K562 (cell line): ENCODE results near the gene CD34. TPM values are rescaled to one million over a fixed set of nuclear protein-coding genes. Genes with fewer than 3 reads are reported as not detected.

Experiments
- ATAC-seq: fragments of 200-7000 bp; cut with Tn5 transposase; 3 replicates; pipeline ENCODE4 v1.9.1; 2020; ENCODE audit warnings: moderate library complexity
- BruUV-seq: library from RNA; stranded (reverse); fragments of 400-500 nt; replicated peaks from 2 replicates; lab custom pipeline; 2021; lab: Mats Ljungman, UMichigan
- CTCF ChIA-PET: fragments of 300-600 bp; formaldehyde crosslinking; extraction: SDS; loops from one replicate; lab custom pipeline; 2021; ENCODE audit warnings: low intra/inter-chr PET ratio; lab: Yijun Ruan, JAX
- POLR2A ChIA-PET: fragments of 300-600, 350-650 bp; sonication (Branson Sonifier 250); formaldehyde crosslinking; extraction: SDS; loops from one replicate; lab custom pipeline; 2021; ENCODE audit warnings: antibody characterized with exemption, inconsistent platforms; lab: Yijun Ruan, JAX
- DNase-seq, 4 experiments: peaks; one replicate each; pipeline versions ENCODE4 v3.0.0 to v3.0.0-alpha.2; 2011 to 2018; ENCODE audit warnings: low spot score in 3 of 4, mixed read lengths in 3 of 4; ENCODE audit errors: extremely low read depth in 1 of 4
- FAIRE-seq: peaks from 2 replicates; lab custom pipeline; 2011; peaks lifted over from hg19 to GRCh38; lab: Jason Lieb, UNC
- H2AFZ ChIP-seq: 2 replicates; pipeline ENCODE4 v1.6.0; 2011; ENCODE audit warnings: low read depth, low read length, control low read depth, inconsistent platforms
- H3K27ac ChIP-seq: fragments of 200-600 bp; 3 replicates; pipeline ENCODE4 v1.8.0; 2011; ENCODE audit warnings: low read depth, mild to moderate bottlenecking, control low read depth, inconsistent platforms, low read length, moderate library complexity, mixed read lengths; ENCODE audit errors: extremely low read depth
- H3K27me3 ChIP-seq, 2 experiments: fragments of 300-600 bp in 1 of 2; 2 replicates in 1 of 2; 3 replicates in 1 of 2; pipeline versions ENCODE4 v1.6.0 to v1.8.0; 2011; ENCODE audit warnings: inconsistent platforms in 2 of 2, low read length in 2 of 2, mild to moderate bottlenecking in 1 of 2, mixed read lengths in 1 of 2, moderate library complexity in 1 of 2; ENCODE audit not compliant: control insufficient read depth in 2 of 2, insufficient read depth in 2 of 2
- H3K36me3 ChIP-seq: fragments of 300-600 bp; 3 replicates; pipeline ENCODE4 v1.8.0; 2011; ENCODE audit warnings: mild to moderate bottlenecking, low read length, inconsistent platforms; ENCODE audit not compliant: control insufficient read depth, insufficient read depth
- H3K4me1 ChIP-seq, 2 experiments: fragments of 200-600 bp in 1 of 2; replicated peaks in 1 of 2; 2 replicates in 1 of 2; 3 replicates in 1 of 2; pipeline versions ENCODE4 v1.5.1 to v1.8.0; 2011; ENCODE audit warnings: inconsistent platforms in 2 of 2, low read length in 2 of 2, mild to moderate bottlenecking in 1 of 2, mixed read lengths in 1 of 2, moderate library complexity in 1 of 2; ENCODE audit not compliant: control insufficient read depth in 2 of 2, insufficient read depth in 2 of 2
- H3K4me2 ChIP-seq: 2 replicates; pipeline ENCODE4 v1.6.1; 2011; ENCODE audit warnings: low read length, control low read depth, inconsistent platforms, mixed read lengths; ENCODE audit not compliant: insufficient read depth
- H3K4me3 ChIP-seq: fragments of 200-600 bp; sonication (generic), shearing (Covaris generic); 2 replicates; pipeline ENCODE4 v1.5.1; 2016; ENCODE audit warnings: control low read depth, inconsistent platforms
- H3K79me2 ChIP-seq: fragments of 200-600 bp; 3 replicates; pipeline ENCODE4 v1.8.0; 2011; ENCODE audit warnings: low read length, inconsistent platforms; ENCODE audit not compliant: control insufficient read depth, insufficient read depth
- H3K9ac ChIP-seq, 2 experiments: 2 replicates each; pipeline versions ENCODE4 v1.6.0 to v1.6.1; 2011; ENCODE audit warnings: low read depth in 2 of 2, low read length in 2 of 2, control low read depth in 1 of 2, inconsistent platforms in 1 of 2, mild to moderate bottlenecking in 1 of 2, mixed read lengths in 1 of 2; ENCODE audit not compliant: insufficient read depth in 1 of 2
- H3K9me1 ChIP-seq: one replicate; pipeline ENCODE4 v1.6.0; 2011; ENCODE audit warnings: inconsistent platforms, mild to moderate bottlenecking, low read length, moderate library complexity; ENCODE audit not compliant: control insufficient read depth, insufficient read depth
- H3K9me3 ChIP-seq: replicated peaks from 2 replicates; pipeline ENCODE4 v1.5.1; 2011; ENCODE audit warnings: low read depth, low read length, inconsistent platforms; ENCODE audit not compliant: control insufficient read depth, insufficient read depth
- H4K20me1 ChIP-seq: replicated peaks from 2 replicates; pipeline ENCODE4 v1.6.1; 2011; ENCODE audit warnings: low read length, inconsistent platforms, mixed read lengths; ENCODE audit not compliant: control insufficient read depth, insufficient read depth
- CXXC5 ChIP-seq: fragments of 250-450 bp; sonication (Bioruptor Pico); IDR thresholded peaks from 2 replicates; pipeline ENCODE4 v1.8.0; 2022; ENCODE audit warnings: inconsistent platforms, mild to moderate bottlenecking, moderate library complexity
- KDM2B ChIP-seq: fragments of 250-450 bp; sonication (Bioruptor Pico); IDR thresholded peaks from 2 replicates; pipeline ENCODE4 v1.8.0; 2021; ENCODE audit warnings: mild to moderate bottlenecking, moderate library complexity
- KLF10 ChIP-seq: fragments of 250-450 bp; sonication (Bioruptor Pico); IDR thresholded peaks from 2 replicates; pipeline ENCODE4 v1.6.1; 2021; ENCODE audit warnings: matching md5 sums
- MBD2 ChIP-seq: sonication (generic); IDR thresholded peaks from 2 replicates; pipeline ENCODE4 v1.6.1; 2016; ENCODE audit warnings: low read depth, borderline replicate concordance
- MYBL2 ChIP-seq, 2 experiments: fragments of 450-650 bp in 1 of 2; sonication (generic) in 1 of 2; formaldehyde crosslinking in 1 of 2; IDR thresholded peaks; 2 replicates each; pipeline versions ENCODE4 v1.6.1 to v1.8.1; 2017 to 2022; ENCODE audit warnings: borderline replicate concordance in 1 of 2, inconsistent platforms in 1 of 2, low read depth in 1 of 2, mild to moderate bottlenecking in 1 of 2, missing genetic modification reagents in 1 of 2, moderate library complexity in 1 of 2
- PHF8 ChIP-seq: fragments of 200-600 bp; sonication (generic); IDR thresholded peaks from 2 replicates; pipeline ENCODE4 v1.6.1; 2012; ENCODE audit warnings: mixed run types, mild to moderate bottlenecking, inconsistent platforms, low read length, moderate library complexity, borderline replicate concordance
- TBL1XR1 ChIP-seq, 2 experiments: IDR thresholded peaks; 2 replicates each; pipeline ENCODE4 v1.6.1; 2012; ENCODE audit warnings: improper control_type of control experiment in 2 of 2, low read length in 2 of 2, mild to moderate bottlenecking in 1 of 2
- ZFP36 ChIP-seq: fragments of 150-350 bp; IDR thresholded peaks from 2 replicates; pipeline ENCODE4 v1.6.1; 2018; ENCODE audit warnings: low read length, low read depth; ENCODE audit not compliant: partially characterized antibody
- ZFPM2 ChIP-seq: fragments of 250-450 bp; sonication (Bioruptor Pico); IDR thresholded peaks from 2 replicates; pipeline ENCODE4 v1.5.1; 2022; ENCODE audit warnings: mild to moderate bottlenecking
- ZNF639 ChIP-seq, 2 experiments: fragments of 200-800 bp in 1 of 2; sonication (Bioruptor generic) in 1 of 2; sonication (generic) in 1 of 2; formaldehyde crosslinking in 1 of 2; IDR thresholded peaks in 1 of 2; conservative IDR thresholded peaks in 1 of 2; 2 replicates each; pipeline versions ENCODE4 v1.5.0 to v1.6.1; 2016 to 2020; ENCODE audit warnings: missing compliant biosample characterization in 1 of 2, missing genetic modification characterization in 1 of 2, missing genetic modification reagents in 1 of 2
- ZSCAN32 ChIP-seq: fragments of 450-650 bp; formaldehyde crosslinking; IDR thresholded peaks from 2 replicates; pipeline ENCODE4 v1.4.0; 2020; ENCODE audit warnings: mild to moderate bottlenecking, moderate library complexity
- WGBS: fragments of 100-300 bp; shearing (Covaris generic); methylation state at CpG from one replicate; pipeline ENCODE4 v1.1.6; 2016; ENCODE audit warnings: low coverage, mixed read lengths; ENCODE audit not compliant: insufficient coverage; ENCODE audit errors: missing lambda C conversion rate; 5-methylcytosine and 5-hydroxymethylcytosine counted together
- in situ Hi-C: fragments of 300-500 bp; cut with MboI; formaldehyde crosslinking; loops from 4 replicates; pipeline ENCODE4 v1.15.0; 2018; ENCODE audit warnings: inconsistent platforms, mixed read lengths
- intact Hi-C: fragments of 100-400 bp; cut with micrococcal nuclease; formaldehyde crosslinking; loops from 2 replicates; pipeline ENCODE4 v1.14.2; 2022
- polyA plus RNA-seq, 8 experiments: library from polyadenylated mRNA; depleted of rRNA in 4 of 8; stranded (reverse) in 5 of 8; unstranded in 3 of 8; fragments of >200 nt; fragmentation: Nextera tagmentation in 2 of 8; fragmentation: Illumina TruSeq in 1 of 8; extraction: Ambion mirVana in 2 of 8; extraction: Trizol in 1 of 8; gene quantifications; 2 replicates each; pipeline versions ENCODE4 v1.2.1 to v1.2.3, GENCODE V29; 2011 to 2014; ENCODE audit warnings: inconsistent platforms in 1 of 8, missing spikeins in 1 of 8
- total RNA-seq, 7 experiments: library from RNA; depleted of rRNA in 6 of 7; stranded (reverse); fragments of >200 nt in 6 of 7; fragmentation: Illumina TruSeq in 2 of 7; extraction: Trizol in 2 of 7; gene quantifications; 2 replicates each; pipeline versions ENCODE4 v1.2.1 to v1.2.3, GENCODE V29; 2011 to 2021; ENCODE audit warnings: low replicate concordance in 1 of 7
- TF ChIP-seq, protein P1 (sequence below): fragments of 450-650 bp; IDR thresholded peaks from 2 replicates; pipeline ENCODE4 v1.6.1; 2016; ENCODE audit warnings: antibody characterized with exemption

CD34 gene
- total and polyA plus RNA-seq, 9 of the 15 experiments (the other 6 are each of a cell fraction or from before 2014, with no cell fraction given), result not detected

DNA sequence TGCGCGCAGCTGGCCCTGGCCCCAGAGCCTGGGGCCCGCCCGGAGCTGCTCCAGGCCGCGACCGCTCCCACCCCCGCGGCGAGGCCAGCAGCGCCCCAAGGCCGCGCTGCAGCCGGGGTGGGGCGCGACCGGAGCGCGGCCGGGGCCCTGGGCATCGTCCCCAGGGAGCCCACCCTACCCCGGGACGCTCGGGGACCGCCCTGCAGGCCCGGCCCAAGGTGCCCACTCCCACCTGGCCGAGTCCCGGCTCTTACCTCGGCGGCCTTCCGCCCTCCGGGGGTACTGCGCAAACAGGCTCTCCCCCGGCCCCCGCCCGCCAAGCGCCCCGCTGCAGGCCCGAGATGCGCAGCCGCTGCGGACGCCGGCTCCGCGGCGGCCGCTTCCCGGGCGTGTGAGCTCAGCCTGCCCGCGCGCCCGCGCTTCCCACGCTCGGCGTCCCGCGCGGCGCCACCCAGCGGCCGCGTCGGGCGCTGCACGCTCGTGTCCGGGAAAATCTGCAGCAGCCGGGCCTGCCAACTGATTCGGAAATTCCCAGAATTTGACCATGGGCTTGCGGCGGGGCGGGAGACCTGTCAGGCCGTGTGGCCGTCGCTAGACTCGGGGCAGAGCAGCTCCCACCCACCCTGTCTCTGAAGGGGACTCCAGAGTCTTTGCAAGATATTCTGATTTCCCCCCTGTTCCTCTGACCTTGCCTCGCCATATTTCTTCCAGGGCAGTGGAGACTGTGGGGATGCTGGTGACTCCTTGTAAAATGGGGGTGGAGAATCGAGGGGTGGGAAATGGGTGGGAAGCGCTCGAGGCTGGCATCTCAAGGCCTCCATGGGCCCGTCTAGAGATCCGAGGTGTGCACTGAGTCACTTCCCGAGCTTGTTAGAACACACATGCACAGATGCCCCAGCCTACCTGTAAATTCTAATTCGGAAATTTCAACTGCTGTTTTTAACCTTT, 41.9 kb downstream of the CD34 start:
- H4K20me1 ChIP-seq, result no peaks in the 10 kb centered on the region
- peak overlapping the region; percentile 78 for H3K4me2 ChIP-seq
- in situ Hi-C loops (no loop called here), intact Hi-C loops (loop anchor here (1.0 kb wide), 1 partner anchor 41 kb away; no protein-coding TSS in a partner anchor)
- WGBS, result 6% methylated on average over 66 of the region's 87 CpGs
- H3K79me2 ChIP-seq, result peaks cover 12% of the 10 kb centered on the region; the same call in 2 of the 3 replicates
- peak overlapping the region; percentile 62 to 92; a peak in 3 of 4 replicates for H3K9ac ChIP-seq
- H3K27ac ChIP-seq, result peak overlapping the region; percentile 46
- H3K4me3 ChIP-seq, result peak overlapping the region; percentile 59
- FAIRE-seq (no peak), DNase-seq (peak; percentile 84 to 92 (median 90)), ATAC-seq (peak; percentile 88)
- H3K4me1 ChIP-seq, result peaks cover 45 to 54% of the 10 kb centered on the region in 2 experiments
- H3K36me3 ChIP-seq, result peaks cover 21% of the 10 kb centered on the region
- BruUV-seq, result no TSS peak
- H3K9me1 ChIP-seq, result no peaks in the 10 kb centered on the region
- CTCF ChIA-PET, result interaction anchor here (0.7 to 1.6 kb wide), 2 partner anchors 10 to 41 kb away, joined by 3 to 5 read pairs; no protein-coding TSS in a partner anchor
- H3K27me3 ChIP-seq, result no peaks in the 10 kb centered on the region
- no peaks in the 10 kb centered on the region for H3K9me3 ChIP-seq
- peak overlapping the region; percentile 91 for H2AFZ ChIP-seq
- POLR2A ChIA-PET, result interaction anchor here (0.6 to 2.3 kb wide), 12 partner anchors 10 to 102 kb away, joined by 3 to 10 read pairs (median 4); no protein-coding TSS in a partner anchor
- TF ChIP-seq ZFP36, result no peak
- TF ChIP-seq KDM2B, result peak; percentile 22; the same call in 1 of the 2 replicates
- TF ChIP-seq, protein P1, sequence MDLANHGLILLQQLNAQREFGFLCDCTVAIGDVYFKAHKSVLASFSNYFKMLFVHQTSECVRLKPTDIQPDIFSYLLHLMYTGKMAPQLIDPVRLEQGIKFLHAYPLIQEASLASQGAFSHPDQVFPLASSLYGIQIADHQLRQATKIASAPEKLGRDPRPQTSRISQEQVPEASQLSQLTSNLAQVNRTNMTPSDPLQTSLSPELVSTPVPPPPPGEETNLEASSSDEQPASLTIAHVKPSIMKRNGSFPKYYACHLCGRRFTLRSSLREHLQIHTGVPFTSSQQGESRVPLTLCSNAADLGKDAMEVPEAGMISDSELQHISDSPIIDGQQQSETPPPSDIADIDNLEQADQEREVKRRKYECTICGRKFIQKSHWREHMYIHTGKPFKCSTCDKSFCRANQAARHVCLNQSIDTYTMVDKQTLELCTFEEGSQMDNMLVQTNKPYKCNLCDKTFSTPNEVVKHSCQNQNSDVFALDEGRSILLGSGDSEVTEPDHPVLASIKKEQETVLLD, result no peak
- TF ChIP-seq CXXC5 (CRISPR knock-in tag), result peak; percentile 95
- peak; percentile 76; the same call in 1 of the 2 replicates for TF ChIP-seq PHF8
- TF ChIP-seq KLF10 (CRISPR knock-in tag), result no peak
- TF ChIP-seq ZSCAN32 (CRISPR knock-in tag), result no peak
- no peak for TF ChIP-seq MYBL2 (IDR thresholded peaks at IDR 0.05; ENCODE audit: low read depth)
- TF ChIP-seq MYBL2 (CRISPR knock-in tag; IDR thresholded peaks at IDR 0.05; ENCODE audit: borderline replicate concordance), result no peak
- 0 out of 4 replicates have a peak, but pooled peaks of 1 of the 2 experiments have one; percentile 63 for TF ChIP-seq ZNF639 (CRISPR knock-in tag; conservative IDR thresholded peaks at IDR 0.05 in 1 of 2, IDR thresholded peaks at IDR 0.05 in 1 of 2)
- TF ChIP-seq TBL1XR1 (IDR thresholded peaks at IDR 0.05; ENCODE audit: low read length in 2 of 2), result peak in 1 of 2 experiments; percentile 9; a peak in 2 of 4 replicates
- TF ChIP-seq ZFPM2, result no peak
- no peak for TF ChIP-seq MBD2
